Testis (tissue), 2 donors: ENCODE data around the gene ZNF213.

Experiments used
- CTCF ChIP-seq, 3 experiments: fragments of 450-650 bp in 2 of 3; fragments of 200-600 bp in 1 of 3; sonication (generic) in 1 of 3; IDR thresholded peaks; one replicate each; pipeline ENCODE4 v1.5.1; 2016 to 2019; ENCODE audit warnings: antibody characterized with exemption in 3 of 3, mild to moderate bottlenecking in 2 of 3, moderate library complexity in 1 of 3
- POLR2A ChIP-seq: fragments of 450-650 bp; IDR thresholded peaks from one replicate; pipeline ENCODE4 v1.6.1; 2017; ENCODE audit warnings: antibody characterized with exemption, mild to moderate bottlenecking, moderate library complexity

- TF ChIP-seq CTCF (IDR thresholded peaks at IDR 0.05) (no peak), POLR2A (no peak)
Observed at GRCh38 chr16:3119286-3119685, 15.5 kb upstream of the ZNF213 start.
